Measurements from ENCODE around the gene ITGB5.

ITGB5 gene

GRCh38 chr3:124846189-124846588 is 41.0 kb downstream of the ITGB5 start:
- no peaks in the 10 kb centered on the region for H3K36me3 ChIP-seq (replicated peaks; ENCODE audit: low read depth, low read length)
- no peak for TF ChIP-seq EZH2phosphoT487 (IDR thresholded peaks at IDR 0.05; ENCODE audit: low read depth)
- TF ChIP-seq, protein P1, sequence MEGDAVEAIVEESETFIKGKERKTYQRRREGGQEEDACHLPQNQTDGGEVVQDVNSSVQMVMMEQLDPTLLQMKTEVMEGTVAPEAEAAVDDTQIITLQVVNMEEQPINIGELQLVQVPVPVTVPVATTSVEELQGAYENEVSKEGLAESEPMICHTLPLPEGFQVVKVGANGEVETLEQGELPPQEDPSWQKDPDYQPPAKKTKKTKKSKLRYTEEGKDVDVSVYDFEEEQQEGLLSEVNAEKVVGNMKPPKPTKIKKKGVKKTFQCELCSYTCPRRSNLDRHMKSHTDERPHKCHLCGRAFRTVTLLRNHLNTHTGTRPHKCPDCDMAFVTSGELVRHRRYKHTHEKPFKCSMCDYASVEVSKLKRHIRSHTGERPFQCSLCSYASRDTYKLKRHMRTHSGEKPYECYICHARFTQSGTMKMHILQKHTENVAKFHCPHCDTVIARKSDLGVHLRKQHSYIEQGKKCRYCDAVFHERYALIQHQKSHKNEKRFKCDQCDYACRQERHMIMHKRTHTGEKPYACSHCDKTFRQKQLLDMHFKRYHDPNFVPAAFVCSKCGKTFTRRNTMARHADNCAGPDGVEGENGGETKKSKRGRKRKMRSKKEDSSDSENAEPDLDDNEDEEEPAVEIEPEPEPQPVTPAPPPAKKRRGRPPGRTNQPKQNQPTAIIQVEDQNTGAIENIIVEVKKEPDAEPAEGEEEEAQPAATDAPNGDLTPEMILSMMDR (IDR thresholded peaks at IDR 0.05; ENCODE audit: low read depth, low read length) = no peak
- no peaks in the 10 kb centered on the region for H3K9me3 ChIP-seq (ENCODE audit: insufficient read depth, low read length)
- H3K27me3 ChIP-seq (ENCODE audit: low read depth, low read length) = no peaks in the 10 kb centered on the region
- no peak overlapping the region for H3K9ac ChIP-seq (ENCODE audit: low read length)
- no peak overlapping the region for H3K4me3 ChIP-seq (ENCODE audit: low read length)
- no peaks in the 10 kb centered on the region for H3K4me1 ChIP-seq (ENCODE audit: low read length)
- H3K27ac ChIP-seq (ENCODE audit: low read length) = no peak overlapping the region
- no peak overlapping the region for H2AFZ ChIP-seq (ENCODE audit: low read depth, low read length)
- H3K4me2 ChIP-seq (ENCODE audit: low read length) = no peak overlapping the region
- no peaks in the 10 kb centered on the region for H3K79me2 ChIP-seq (ENCODE audit: low read length)
- no peaks in the 10 kb centered on the region for H4K20me1 ChIP-seq (ENCODE audit: insufficient read depth, low read length)

- H3K79me2 ChIP-seq (ENCODE audit: low read length) = no peaks in the 10 kb centered on the region
- H3K27ac ChIP-seq (ENCODE audit: low read length) = no peak overlapping the region
- no peak overlapping the region for H3K4me2 ChIP-seq (ENCODE audit: low read length)
- H3K4me1 ChIP-seq (ENCODE audit: low read length) = no peaks in the 10 kb centered on the region
- no peaks in the 10 kb centered on the region for H3K9me3 ChIP-seq (ENCODE audit: insufficient read depth, low read length)
- H3K9ac ChIP-seq (ENCODE audit: low read length) = no peak overlapping the region
- no peaks in the 10 kb centered on the region for H3K36me3 ChIP-seq (replicated peaks; ENCODE audit: low read depth, low read length)
- TF ChIP-seq, protein P1 (IDR thresholded peaks at IDR 0.05; ENCODE audit: low read depth, low read length) = no peak
- no peak for TF ChIP-seq EZH2phosphoT487 (IDR thresholded peaks at IDR 0.05; ENCODE audit: low read depth)
- H3K4me3 ChIP-seq (ENCODE audit: low read length) = no peak overlapping the region
- no peaks in the 10 kb centered on the region for H3K27me3 ChIP-seq (ENCODE audit: low read depth, low read length)
- no peak overlapping the region for H2AFZ ChIP-seq (ENCODE audit: low read depth, low read length)
- H4K20me1 ChIP-seq (ENCODE audit: insufficient read depth, low read length) = no peaks in the 10 kb centered on the region
These were observed 41.8 kb downstream of the ITGB5 start for GRCh38 chr3:124845406-124845805.

DNA sequence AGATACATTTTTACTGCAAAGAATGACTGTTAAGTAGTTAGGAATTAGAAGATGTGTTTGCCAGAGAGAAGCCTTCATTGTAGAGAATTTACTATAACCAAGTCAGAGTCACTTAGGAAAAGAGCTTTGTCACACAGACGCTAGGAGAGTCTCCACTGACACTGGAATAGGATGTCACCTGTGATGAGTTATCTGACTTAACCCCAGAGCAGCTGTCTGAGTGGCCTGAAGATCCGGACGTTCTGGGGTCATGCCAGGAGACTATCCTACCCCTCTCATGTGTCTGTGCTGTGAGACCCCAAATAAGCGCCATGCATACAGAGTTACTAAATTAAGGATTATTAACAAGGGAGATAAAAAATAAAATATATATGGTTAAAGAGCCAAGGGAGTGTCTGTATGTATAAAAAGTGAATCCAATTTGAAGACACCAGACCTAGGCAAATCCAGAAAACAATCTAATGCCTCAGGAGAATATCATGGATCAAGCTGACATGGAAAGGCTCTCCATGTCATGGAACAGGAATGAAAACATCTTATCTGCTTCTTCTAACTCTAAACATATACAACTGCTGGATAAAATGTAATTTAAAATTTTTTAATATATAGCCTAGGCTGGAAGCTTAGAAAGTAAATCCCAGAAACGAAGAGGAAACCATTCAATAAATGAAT is 43.5 kb downstream of the ITGB5 start:
- Histone ChIP-seq H3K79me2 (ENCODE audit: low read length) (no peaks in the 10 kb centered on the region), H3K36me3 (replicated peaks; ENCODE audit: low read depth, low read length) (no peaks in the 10 kb centered on the region), H3K4me1 (ENCODE audit: low read length) (no peaks in the 10 kb centered on the region), H3K9ac (ENCODE audit: low read length) (no peak overlapping the region), H4K20me1 (ENCODE audit: insufficient read depth, low read length) (no peaks in the 10 kb centered on the region), H3K27me3 (ENCODE audit: low read depth, low read length) (no peaks in the 10 kb centered on the region), H3K9me3 (ENCODE audit: insufficient read depth, low read length) (no peaks in the 10 kb centered on the region), H2AFZ (ENCODE audit: low read depth, low read length) (no peak overlapping the region), H3K27ac (ENCODE audit: low read length) (no peak overlapping the region), H3K4me2 (ENCODE audit: low read length) (no peak overlapping the region), H3K4me3 (ENCODE audit: low read length) (no peak overlapping the region)
- TF ChIP-seq EZH2phosphoT487 (IDR thresholded peaks at IDR 0.05; ENCODE audit: low read depth) = no peak
- TF ChIP-seq, protein P1 (IDR thresholded peaks at IDR 0.05; ENCODE audit: low read depth, low read length) = no peak

- H3K4me2 ChIP-seq (ENCODE audit: low read length) = no peak overlapping the region
These were observed 44.1 kb downstream of the ITGB5 start for GRCh38 chr3:124843047-124843446.

More at GRCh38 chr3:124843047-124843446, 44.1 kb downstream of the ITGB5 start:
- Histone ChIP-seq H3K27me3 (ENCODE audit: low read depth, low read length) (no peaks in the 10 kb centered on the region), H3K36me3 (replicated peaks; ENCODE audit: low read depth, low read length) (no peaks in the 10 kb centered on the region), H3K79me2 (ENCODE audit: low read length) (no peaks in the 10 kb centered on the region), H3K9me3 (ENCODE audit: insufficient read depth, low read length) (no peaks in the 10 kb centered on the region), H3K9ac (ENCODE audit: low read length) (no peak overlapping the region), H3K4me3 (ENCODE audit: low read length) (no peak overlapping the region), H4K20me1 (ENCODE audit: insufficient read depth, low read length) (no peaks in the 10 kb centered on the region), H2AFZ (ENCODE audit: low read depth, low read length) (no peak overlapping the region), H3K27ac (ENCODE audit: low read length) (no peak overlapping the region), H3K4me1 (ENCODE audit: low read length) (no peaks in the 10 kb centered on the region)
- no peak for TF ChIP-seq EZH2phosphoT487 (IDR thresholded peaks at IDR 0.05; ENCODE audit: low read depth)
- TF ChIP-seq, protein P1 (IDR thresholded peaks at IDR 0.05; ENCODE audit: low read depth, low read length) = no peak
